HepG2 (cell line): ENCODE measurements around the gene CEP44.

Source experiments
- CHD2 ChIP-seq: IDR thresholded peaks from 2 replicates; pipeline ENCODE4 v1.6.1; 2011; ENCODE audit warnings: low read depth, low read length, improper control_type of control experiment
- CTCF ChIP-seq: sonication (generic); formaldehyde crosslinking; IDR thresholded peaks from 2 replicates; pipeline ENCODE4 v1.5.0; 2020; ENCODE audit warnings: mild to moderate bottlenecking, missing genetic modification reagents, moderate library complexity
- EP300 ChIP-seq, 3 experiments: sonication (generic) in 1 of 3; formaldehyde crosslinking in 1 of 3; IDR thresholded peaks; 2 replicates each; pipeline versions ENCODE4 v1.5.1 to v1.6.1; 2011 to 2020; ENCODE audit warnings: low read depth in 2 of 3, low read length in 2 of 3, borderline replicate concordance in 1 of 3, improper control_type of control experiment in 1 of 3, mild to moderate bottlenecking in 1 of 3, missing genetic modification reagents in 1 of 3, moderate library complexity in 1 of 3
- EZH2 ChIP-seq: conservative IDR thresholded peaks from 2 replicates; pipeline ENCODE4 v1.6.1; 2012; ENCODE audit warnings: mild to moderate bottlenecking, low read depth, low read length, moderate library complexity
- HDAC6 ChIP-seq: fragments of 200-600 bp; sonication (generic); IDR thresholded peaks from 2 replicates; pipeline ENCODE4 v1.7.0; 2017; ENCODE audit warnings: mild to moderate bottlenecking, antibody characterized with exemption, low read length, low read depth
- HNF4A ChIP-seq: sonication (generic); formaldehyde crosslinking; IDR thresholded peaks from 2 replicates; pipeline ENCODE4 v1.4.0; 2020; ENCODE audit warnings: missing genetic modification reagents
- RFX1 ChIP-seq: fragments of 450-650 bp; IDR thresholded peaks from 2 replicates; pipeline ENCODE4 v1.6.1; 2017
- THAP8 ChIP-seq: sonication (generic); formaldehyde crosslinking; IDR thresholded peaks from 2 replicates; pipeline ENCODE4 v1.5.1; 2020; ENCODE audit warnings: missing genetic modification reagents, mild to moderate bottlenecking, borderline replicate concordance
- ZBTB33 ChIP-seq: sonication (generic); formaldehyde crosslinking; IDR thresholded peaks from 2 replicates; pipeline ENCODE4 v1.4.0; 2020; ENCODE audit warnings: missing genetic modification reagents

GRCh38 chr4:174286870-174287269, 3.2 kb downstream of the CEP44 start:
- TF ChIP-seq THAP8 (CRISPR knock-in tag): no peak
- no peak for TF ChIP-seq EP300 (IDR thresholded peaks at IDR 0.05; ENCODE audit: low read depth in 2 of 2, low read length in 2 of 2)
- TF ChIP-seq EP300 (CRISPR knock-in tag; IDR thresholded peaks at IDR 0.05; ENCODE audit: borderline replicate concordance): no peak
- TF ChIP-seq CHD2: no peak
- TF ChIP-seq EZH2: no peak
- TF ChIP-seq CTCF (CRISPR knock-in tag): no peak
- TF ChIP-seq RFX1: no peak
- no peak for TF ChIP-seq HNF4A
- no peak for TF ChIP-seq ZBTB33
- TF ChIP-seq HDAC6: no peak
